ENCODE measurements around the gene FMN1. TPM values are rescaled to one million over a fixed set of nuclear protein-coding genes. Genes with fewer than 3 reads are reported as not detected.

Gene FMN1
- total RNA-seq, 1 experiment from 2014 or later: 3.9 TPM

DNA sequence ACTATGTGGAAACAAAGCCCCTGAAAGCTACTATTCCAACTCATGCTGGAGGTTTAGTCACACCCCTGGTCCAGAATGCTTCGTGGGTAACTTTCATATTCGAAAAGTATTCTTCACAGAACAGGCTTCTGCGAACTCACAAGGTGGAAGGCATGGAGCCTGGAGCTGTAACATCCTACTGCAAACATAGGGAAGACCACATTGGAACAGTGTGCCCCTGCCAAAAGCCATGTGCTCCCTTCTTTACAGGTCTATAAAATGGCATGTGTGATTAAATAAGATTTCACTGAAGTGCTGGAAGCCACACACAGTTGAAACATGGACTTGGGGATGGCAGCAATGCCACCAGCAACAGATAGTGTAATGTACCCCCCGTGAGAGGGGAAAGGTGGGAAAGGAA lies 370.8 kb downstream of the FMN1 start:
- Histone ChIP-seq H3K9me3 (ENCODE audit: control insufficient read depth, insufficient read depth, low read depth, low read length) (no peaks in the 10 kb centered on the region), H3K27me3 (ENCODE audit: control insufficient read depth, insufficient read depth, low read length) (no peaks in the 10 kb centered on the region), H3K4me1 (ENCODE audit: control insufficient read depth, insufficient read depth, low read length) (no peaks in the 10 kb centered on the region), H3K4me3 (ENCODE audit: low read depth in 2 of 2, low read length in 2 of 2) (no peak overlapping the region), H3K36me3 (ENCODE audit: control insufficient read depth, insufficient read depth, low read length) (no peaks in the 10 kb centered on the region), H3K27ac (ENCODE audit: low read length) (no peak overlapping the region)
- no TSS peak for BruUV-seq (replicated peaks)
- in situ Hi-C loops (cut with HindIII; ENCODE audit: low pct_unique_long_range_greater_than_20kb, low sequenced_read_pairs): no loop called here
- no peak for TF ChIP-seq POLR2AphosphoS5 (IDR thresholded peaks at IDR 0.05; ENCODE audit: low read depth, low read length)
- TF ChIP-seq, protein P1, sequence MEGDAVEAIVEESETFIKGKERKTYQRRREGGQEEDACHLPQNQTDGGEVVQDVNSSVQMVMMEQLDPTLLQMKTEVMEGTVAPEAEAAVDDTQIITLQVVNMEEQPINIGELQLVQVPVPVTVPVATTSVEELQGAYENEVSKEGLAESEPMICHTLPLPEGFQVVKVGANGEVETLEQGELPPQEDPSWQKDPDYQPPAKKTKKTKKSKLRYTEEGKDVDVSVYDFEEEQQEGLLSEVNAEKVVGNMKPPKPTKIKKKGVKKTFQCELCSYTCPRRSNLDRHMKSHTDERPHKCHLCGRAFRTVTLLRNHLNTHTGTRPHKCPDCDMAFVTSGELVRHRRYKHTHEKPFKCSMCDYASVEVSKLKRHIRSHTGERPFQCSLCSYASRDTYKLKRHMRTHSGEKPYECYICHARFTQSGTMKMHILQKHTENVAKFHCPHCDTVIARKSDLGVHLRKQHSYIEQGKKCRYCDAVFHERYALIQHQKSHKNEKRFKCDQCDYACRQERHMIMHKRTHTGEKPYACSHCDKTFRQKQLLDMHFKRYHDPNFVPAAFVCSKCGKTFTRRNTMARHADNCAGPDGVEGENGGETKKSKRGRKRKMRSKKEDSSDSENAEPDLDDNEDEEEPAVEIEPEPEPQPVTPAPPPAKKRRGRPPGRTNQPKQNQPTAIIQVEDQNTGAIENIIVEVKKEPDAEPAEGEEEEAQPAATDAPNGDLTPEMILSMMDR (IDR thresholded peaks at IDR 0.05): no peak
- no peak for TF ChIP-seq SIN3A (IDR thresholded peaks at IDR 0.05; ENCODE audit: borderline replicate concordance, insufficient read depth, low read depth, low read length)
- TF ChIP-seq, protein P2, sequence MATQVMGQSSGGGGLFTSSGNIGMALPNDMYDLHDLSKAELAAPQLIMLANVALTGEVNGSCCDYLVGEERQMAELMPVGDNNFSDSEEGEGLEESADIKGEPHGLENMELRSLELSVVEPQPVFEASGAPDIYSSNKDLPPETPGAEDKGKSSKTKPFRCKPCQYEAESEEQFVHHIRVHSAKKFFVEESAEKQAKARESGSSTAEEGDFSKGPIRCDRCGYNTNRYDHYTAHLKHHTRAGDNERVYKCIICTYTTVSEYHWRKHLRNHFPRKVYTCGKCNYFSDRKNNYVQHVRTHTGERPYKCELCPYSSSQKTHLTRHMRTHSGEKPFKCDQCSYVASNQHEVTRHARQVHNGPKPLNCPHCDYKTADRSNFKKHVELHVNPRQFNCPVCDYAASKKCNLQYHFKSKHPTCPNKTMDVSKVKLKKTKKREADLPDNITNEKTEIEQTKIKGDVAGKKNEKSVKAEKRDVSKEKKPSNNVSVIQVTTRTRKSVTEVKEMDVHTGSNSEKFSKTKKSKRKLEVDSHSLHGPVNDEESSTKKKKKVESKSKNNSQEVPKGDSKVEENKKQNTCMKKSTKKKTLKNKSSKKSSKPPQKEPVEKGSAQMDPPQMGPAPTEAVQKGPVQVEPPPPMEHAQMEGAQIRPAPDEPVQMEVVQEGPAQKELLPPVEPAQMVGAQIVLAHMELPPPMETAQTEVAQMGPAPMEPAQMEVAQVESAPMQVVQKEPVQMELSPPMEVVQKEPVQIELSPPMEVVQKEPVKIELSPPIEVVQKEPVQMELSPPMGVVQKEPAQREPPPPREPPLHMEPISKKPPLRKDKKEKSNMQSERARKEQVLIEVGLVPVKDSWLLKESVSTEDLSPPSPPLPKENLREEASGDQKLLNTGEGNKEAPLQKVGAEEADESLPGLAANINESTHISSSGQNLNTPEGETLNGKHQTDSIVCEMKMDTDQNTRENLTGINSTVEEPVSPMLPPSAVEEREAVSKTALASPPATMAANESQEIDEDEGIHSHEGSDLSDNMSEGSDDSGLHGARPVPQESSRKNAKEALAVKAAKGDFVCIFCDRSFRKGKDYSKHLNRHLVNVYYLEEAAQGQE (IDR thresholded peaks at IDR 0.05; ENCODE audit: insufficient read depth in 1 of 2, low read depth in 2 of 2, low read length in 1 of 2): no peak
- no peak for TF ChIP-seq TCF7L2 (IDR thresholded peaks at IDR 0.05; ENCODE audit: low read depth, low read length)
- DNase-seq (ENCODE audit: low read depth, low spot score) (no peak), ATAC-seq (no peak)
- CTCF ChIA-PET: no interaction called here
- intact Hi-C loops (cut with micrococcal nuclease; ENCODE audit: unreplicated experiment): no loop called here
- POLR2A ChIA-PET: no interaction called here

DNA sequence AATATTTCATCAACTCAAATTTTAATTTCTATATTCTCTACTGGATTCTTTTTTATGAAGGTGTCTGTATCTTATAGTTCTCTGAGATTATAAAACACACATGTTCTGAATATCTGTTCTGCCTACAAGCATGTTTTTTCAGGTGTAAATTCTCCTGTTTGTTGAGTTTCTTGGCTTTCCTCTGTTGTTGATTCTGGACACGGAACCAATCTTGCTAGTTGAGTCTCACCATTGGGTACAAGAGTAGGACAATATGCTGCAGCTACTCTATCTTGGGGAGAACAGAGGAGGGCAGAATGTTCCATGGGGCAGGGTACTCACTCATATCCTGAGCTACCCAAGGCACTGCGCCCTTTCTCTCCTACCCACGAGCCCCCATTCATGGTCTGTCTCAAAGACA lies 371.8 kb downstream of the FMN1 start:
- CTCF ChIA-PET: no interaction called here
- Histone ChIP-seq H3K4me1 (ENCODE audit: control insufficient read depth, insufficient read depth, low read length) (no peaks in the 10 kb centered on the region), H3K9me3 (ENCODE audit: control insufficient read depth, insufficient read depth, low read depth, low read length) (no peaks in the 10 kb centered on the region), H3K36me3 (ENCODE audit: control insufficient read depth, insufficient read depth, low read length) (no peaks in the 10 kb centered on the region), H3K27ac (ENCODE audit: low read length) (no peak overlapping the region), H3K27me3 (ENCODE audit: control insufficient read depth, insufficient read depth, low read length) (no peaks in the 10 kb centered on the region), H3K4me3 (ENCODE audit: low read depth in 2 of 2, low read length in 2 of 2) (no peak overlapping the region)
- ATAC-seq (no peak), DNase-seq (ENCODE audit: low read depth, low spot score) (no peak)
- POLR2A ChIA-PET: no interaction called here
- no TSS peak for BruUV-seq (replicated peaks)
- intact Hi-C loops (cut with micrococcal nuclease; ENCODE audit: unreplicated experiment): no loop called here
- in situ Hi-C loops (cut with HindIII; ENCODE audit: low pct_unique_long_range_greater_than_20kb, low sequenced_read_pairs): no loop called here
- TF ChIP-seq, protein P2 (IDR thresholded peaks at IDR 0.05; ENCODE audit: insufficient read depth in 1 of 2, low read depth in 2 of 2, low read length in 1 of 2): no peak
- no peak for TF ChIP-seq TCF7L2 (IDR thresholded peaks at IDR 0.05; ENCODE audit: low read depth, low read length)
- TF ChIP-seq POLR2AphosphoS5 (IDR thresholded peaks at IDR 0.05; ENCODE audit: low read depth, low read length): no peak
- TF ChIP-seq, protein P1 (IDR thresholded peaks at IDR 0.05): no peak
- TF ChIP-seq SIN3A (IDR thresholded peaks at IDR 0.05; ENCODE audit: borderline replicate concordance, insufficient read depth, low read depth, low read length): no peak
